A549 (cell line): ENCODE measurements around the gene UGT2B28.
"Not testable (repeated sequence)": the region's sequence is repeated elsewhere in the genome, so short reads cannot be mapped to it uniquely, and the experiment has no call there.

Source experiments
- BHLHE40 ChIP-seq: IDR thresholded peaks from 2 replicates; pipeline ENCODE4 v1.6.1; 2012; ENCODE audit warnings: low read depth, low read length, inconsistent platforms
- HDAC2 ChIP-seq: fragments of 200-600 bp; sonication (generic); IDR thresholded peaks from 2 replicates; pipeline ENCODE4 v1.6.1; 2016

GRCh38 chr4:69241746-69242145 lies 38.5 kb upstream of the UGT2B28 start:
- TF ChIP-seq HDAC2, BHLHE40: not testable (repeated sequence)
